GM10847 (cell line): Measurements from ENCODE around the gene ZFYVE28.

Experiments used
- POLR2A ChIP-seq: IDR thresholded peaks from 2 replicates; pipeline ENCODE4 v1.6.1; 2011; ENCODE audit not compliant: insufficient read length; ENCODE audit errors: extremely low read depth

The ZFYVE28 gene

GRCh38 chr4:2296631-2297601 is 121.5 kb downstream of the ZFYVE28 start:
- TF ChIP-seq POLR2A, result no peak

- no peak for TF ChIP-seq POLR2A
Observed at GRCh38 chr4:2295900-2296442, 122.5 kb downstream of the ZFYVE28 start.

- TF ChIP-seq POLR2A, result no peak
Observed at GRCh38 chr4:2295500-2295899, 122.9 kb downstream of the ZFYVE28 start.

- TF ChIP-seq POLR2A, result no peak
Observed at GRCh38 chr4:2292646-2293108, 125.8 kb downstream of the ZFYVE28 start.

- no peak for TF ChIP-seq POLR2A
Observed at GRCh38 chr4:2291705-2292645, 126.5 kb downstream of the ZFYVE28 start.

GRCh38 chr4:2290974-2291704 is 127.3 kb downstream of the ZFYVE28 start:
- no peak for TF ChIP-seq POLR2A

GRCh38 chr4:2290488-2290887 is 128.0 kb downstream of the ZFYVE28 start:
- TF ChIP-seq POLR2A, result no peak

GRCh38 chr4:2289955-2290333 is 128.5 kb downstream of the ZFYVE28 start:
- TF ChIP-seq POLR2A, result no peak

- TF ChIP-seq POLR2A, result no peak
Observed at GRCh38 chr4:2289311-2289954, 129.0 kb downstream of the ZFYVE28 start.

- TF ChIP-seq POLR2A, result no peak
Observed at GRCh38 chr4:2288051-2288541, 130.3 kb downstream of the ZFYVE28 start.

GRCh38 chr4:2287594-2287915 is 130.9 kb downstream of the ZFYVE28 start:
- TF ChIP-seq POLR2A, result no peak

- TF ChIP-seq POLR2A, result no peak
Observed at GRCh38 chr4:2286904-2287593, 131.4 kb downstream of the ZFYVE28 start.

GRCh38 chr4:2285613-2286381 is 132.6 kb downstream of the ZFYVE28 start:
- no peak for TF ChIP-seq POLR2A
